Upper lobe of left lung (tissue), 6 donors: ENCODE results near the gene HPX. TPM values are rescaled to one million over a fixed set of nuclear protein-coding genes. Genes with fewer than 3 reads are reported as not detected.

Source experiments
- ATAC-seq, 2 donors: fragments of 200-7000 bp; cut with Tn5 transposase; one replicate each; pipeline ENCODE4 v1.9.1; 2022; ENCODE audit warnings: mild to moderate bottlenecking in 2 of 2, moderate library complexity in 2 of 2; ENCODE audit not compliant: low FRiP score in 2 of 2
- DNase-seq, 2 donors: peaks; one replicate each; pipeline ENCODE4 v3.0.0-alpha.2; 2019 to 2020
- H3K27ac ChIP-seq, 4 donors: fragments of 200-600 bp; sonication (generic); one replicate each; pipeline ENCODE4 v1.5.1; 2016 to 2019
- H3K27me3 ChIP-seq, 4 donors: fragments of 200-600 bp; sonication (generic); one replicate each; pipeline ENCODE4 v1.5.1; 2017 to 2019
- H3K36me3 ChIP-seq, 4 donors: fragments of 200-600 bp; sonication (generic); one replicate each; pipeline ENCODE4 v1.5.1; 2016 to 2019
- H3K4me1 ChIP-seq, 4 donors: fragments of 200-600 bp; sonication (generic); one replicate each; pipeline ENCODE4 v1.5.1; 2018 to 2019
- H3K4me3 ChIP-seq, 4 donors: fragments of 200-600 bp; sonication (generic); one replicate each; pipeline ENCODE4 v1.5.1; 2017 to 2019; ENCODE audit warnings: mild to moderate bottlenecking in 2 of 4, moderate library complexity in 1 of 4
- H3K9me3 ChIP-seq, 4 donors: fragments of 200-600 bp; sonication (generic); one replicate each; pipeline ENCODE4 v1.5.1; 2018 to 2019
- CTCF ChIP-seq, 6 experiments: fragments of 450-650 bp in 4 of 6; fragments of 200-600 bp in 2 of 6; sonication (generic) in 2 of 6; IDR thresholded peaks; one replicate each; pipeline ENCODE4 v1.5.1; 2016 to 2019; ENCODE audit warnings: antibody characterized with exemption in 6 of 6
- EP300 ChIP-seq, 4 donors: sonication (generic); formaldehyde crosslinking; IDR thresholded peaks; one replicate each; pipeline ENCODE4 v1.5.1; 2017; ENCODE audit warnings: antibody characterized with exemption in 4 of 4, control low read depth in 2 of 4
- POLR2A ChIP-seq, 4 donors: fragments of 450-650 bp; IDR thresholded peaks; one replicate each; pipeline ENCODE4 v1.5.1; 2016 to 2017; ENCODE audit warnings: antibody characterized with exemption in 4 of 4, mild to moderate bottlenecking in 2 of 4
- POLR2AphosphoS5 ChIP-seq, 2 donors: sonication (generic); formaldehyde crosslinking; IDR thresholded peaks; one replicate each; pipeline ENCODE4 v1.5.1; 2017; ENCODE audit warnings: antibody characterized with exemption in 2 of 2
- WGBS, 2 donors: methylation state at CpG; one replicate each; pipeline ENCODE4 v1.1.5; 2017 to 2018; 5-methylcytosine and 5-hydroxymethylcytosine counted together
- total RNA-seq, 6 donors: library from RNA; depleted of rRNA in 4 of 6; stranded (reverse); fragments of >200 nt in 4 of 6; gene quantifications; one replicate each; pipeline versions ENCODE4 v1.1.0 to v1.2.1, GENCODE V29; 2016 to 2021
- donor health status: DM: no; HTN: no; CAD: no; lungs with moderate emphysema.
- donor health status: DM: no; HTN: yes; CAD: no; lungs with severe emphysema.

HPX gene
- total RNA-seq, 6 donors from 2014 or later, result 0.67 to 3.6 (median 2.6) TPM

GRCh38 chr11:6457581-6458320 is 17.0 kb upstream of the HPX start:
- DNase-seq (peak in 1 of 2 donors; percentile 70), ATAC-seq (peak; percentile 13 to 34)
- TF ChIP-seq EP300 (IDR thresholded peaks at IDR 0.05), result no peak
- TF ChIP-seq POLR2A (IDR thresholded peaks at IDR 0.05), result no peak
- TF ChIP-seq POLR2AphosphoS5 (IDR thresholded peaks at IDR 0.05), result no peak
- TF ChIP-seq CTCF (IDR thresholded peaks at IDR 0.05), result no peak
- Histone ChIP-seq H3K27ac (peak overlapping the region in 2 of 4 donors; percentile 7 to 46), H3K27me3 (no peaks in the 10 kb centered on the region), H3K9me3 (no peaks in the 10 kb centered on the region), H3K36me3 (peaks cover 19 to 88% (median 56%) of the 10 kb centered on the region in 4 donors), H3K4me3 (no peak overlapping the region), H3K4me1 (no peaks in the 10 kb centered on the region)
- WGBS, 2 donors, result 92 to 94% methylated on average over 21 to 26 of the region's 26 CpGs

GRCh38 chr11:6456361-6457073 is 15.7 kb upstream of the HPX start:
- Histone ChIP-seq H3K27me3 (no peaks in the 10 kb centered on the region), H3K9me3 (no peaks in the 10 kb centered on the region), H3K4me1 (no peaks in the 10 kb centered on the region), H3K27ac (no peak overlapping the region), H3K4me3 (no peak overlapping the region), H3K36me3 (peaks cover 20 to 93% (median 62%) of the 10 kb centered on the region in 4 donors)
- no peak for TF ChIP-seq CTCF (IDR thresholded peaks at IDR 0.05)
- no peak for TF ChIP-seq POLR2AphosphoS5 (IDR thresholded peaks at IDR 0.05)
- TF ChIP-seq EP300 (IDR thresholded peaks at IDR 0.05), result no peak
- WGBS, 2 donors, result 94 to 97% methylated on average over 9 to 56 of the region's 56 CpGs
- DNase-seq (peak in 1 of 2 donors; percentile 81), ATAC-seq (no peak)

- ATAC-seq (no peak), DNase-seq (no peak)
- H3K9me3 ChIP-seq, result no peaks in the 10 kb centered on the region
- 85 to 94% methylated on average over 2 of the region's 2 CpGs for WGBS, 2 donors
- H3K4me1 ChIP-seq, result no peaks in the 10 kb centered on the region
- H3K27ac ChIP-seq, result no peak overlapping the region
- TF ChIP-seq EP300 (IDR thresholded peaks at IDR 0.05) (no peak), CTCF (IDR thresholded peaks at IDR 0.05) (no peak), POLR2A (IDR thresholded peaks at IDR 0.05) (no peak), POLR2AphosphoS5 (IDR thresholded peaks at IDR 0.05) (no peak)
- peaks cover 31 to 97% (median 76%) of the 10 kb centered on the region in 4 donors for H3K36me3 ChIP-seq
- no peaks in the 10 kb centered on the region for H3K27me3 ChIP-seq
- H3K4me3 ChIP-seq, result no peak overlapping the region
Measured at GRCh38 chr11:6455070-6455469, 14.3 kb upstream of the HPX start.

GRCh38 chr11:6453152-6453551 is 12.4 kb upstream of the HPX start:
- 91 to 96% methylated on average over 2 of the region's 2 CpGs for WGBS, 2 donors
- H3K4me3 ChIP-seq, result no peak overlapping the region
- peaks cover 38 to 98% (median 90%) of the 10 kb centered on the region in 4 donors for H3K36me3 ChIP-seq
- DNase-seq (no peak), ATAC-seq (no peak)
- no peaks in the 10 kb centered on the region for H3K4me1 ChIP-seq
- no peaks in the 10 kb centered on the region for H3K9me3 ChIP-seq
- TF ChIP-seq POLR2AphosphoS5 (IDR thresholded peaks at IDR 0.05) (no peak), POLR2A (IDR thresholded peaks at IDR 0.05) (no peak), CTCF (IDR thresholded peaks at IDR 0.05) (no peak), EP300 (IDR thresholded peaks at IDR 0.05) (no peak)
- H3K27me3 ChIP-seq, result no peaks in the 10 kb centered on the region
- no peak overlapping the region for H3K27ac ChIP-seq
